Nephron progenitor cell (in vitro differentiated cells): Measurements from ENCODE around the gene COL4A2.

Experiments used
- DNase-seq: peaks from one replicate; pipeline ENCODE4 v3.0.0; 2021
- H3K27ac Mint-ChIP-seq: 2 replicates; pipeline ENCODE4 v1.8.0; 2021; ENCODE audit warnings: mild to moderate bottlenecking, moderate library complexity, mixed read lengths
- H3K27me3 Mint-ChIP-seq: 2 replicates; pipeline ENCODE4 v1.8.0; 2021; ENCODE audit warnings: mild to moderate bottlenecking, low read depth, mixed read lengths; ENCODE audit not compliant: poor library complexity
- H3K36me3 Mint-ChIP-seq: 2 replicates; pipeline ENCODE4 v1.8.0; 2021; ENCODE audit warnings: low read depth, mixed read lengths
- H3K4me1 Mint-ChIP-seq: 2 replicates; pipeline ENCODE4 v1.8.0; 2021; ENCODE audit warnings: mixed read lengths
- H3K4me3 Mint-ChIP-seq: 2 replicates; pipeline ENCODE4 v1.8.0; 2021; ENCODE audit warnings: mild to moderate bottlenecking, moderate library complexity, mixed read lengths
- H3K9me3 Mint-ChIP-seq: 2 replicates; pipeline ENCODE4 v1.8.0; 2021; ENCODE audit warnings: mild to moderate bottlenecking, moderate library complexity, mixed read lengths
- CTCF ChIP-seq: fragments of 200-600 bp; sonication (generic); IDR thresholded peaks from 2 replicates; pipeline ENCODE4 v1.5.0; 2021; ENCODE audit warnings: antibody characterized with exemption

The COL4A2 gene

DNA sequence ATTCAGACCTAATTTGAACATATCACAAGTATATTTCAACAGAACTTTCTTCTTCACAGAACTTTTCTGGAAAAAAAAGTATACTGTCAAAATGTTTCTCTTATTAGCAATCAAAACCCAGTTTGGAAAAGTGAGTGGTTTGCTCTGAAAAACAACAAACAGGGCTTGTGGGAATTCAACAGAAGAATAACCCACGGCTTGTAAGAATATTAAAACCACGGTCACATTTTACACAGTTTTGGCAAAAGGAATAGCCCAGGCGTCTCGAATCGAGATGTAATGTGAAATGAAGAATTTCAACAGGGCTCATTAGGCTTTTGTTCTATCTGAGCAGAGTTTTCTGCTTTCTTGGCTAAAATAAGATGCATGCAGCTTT lies 70.7 kb downstream of the COL4A2 start:
- DNase-seq: no peak

GRCh38 chr13:110379358-110379757 lies 72.3 kb downstream of the COL4A2 start:
- peaks cover 18% of the 10 kb centered on the region for H3K4me1 Mint-ChIP-seq
- TF ChIP-seq CTCF: no peak
- H3K9me3 Mint-ChIP-seq: peaks cover 11% of the 10 kb centered on the region
- DNase-seq: no peak
- H3K4me3 Mint-ChIP-seq: no peak overlapping the region
- H3K27me3 Mint-ChIP-seq: no peaks in the 10 kb centered on the region
- no peak overlapping the region for H3K27ac Mint-ChIP-seq
- H3K36me3 Mint-ChIP-seq: peaks cover 22% of the 10 kb centered on the region

More for the DNA sequence above, 70.7 kb downstream of the COL4A2 start:
- peaks cover 8% of the 10 kb centered on the region for H3K36me3 Mint-ChIP-seq
- no peaks in the 10 kb centered on the region for H3K27me3 Mint-ChIP-seq
- TF ChIP-seq CTCF: no peak
- no peak overlapping the region for H3K27ac Mint-ChIP-seq
- H3K4me1 Mint-ChIP-seq: peaks cover 26% of the 10 kb centered on the region
- H3K4me3 Mint-ChIP-seq: no peak overlapping the region
- no peaks in the 10 kb centered on the region for H3K9me3 Mint-ChIP-seq

DNA sequence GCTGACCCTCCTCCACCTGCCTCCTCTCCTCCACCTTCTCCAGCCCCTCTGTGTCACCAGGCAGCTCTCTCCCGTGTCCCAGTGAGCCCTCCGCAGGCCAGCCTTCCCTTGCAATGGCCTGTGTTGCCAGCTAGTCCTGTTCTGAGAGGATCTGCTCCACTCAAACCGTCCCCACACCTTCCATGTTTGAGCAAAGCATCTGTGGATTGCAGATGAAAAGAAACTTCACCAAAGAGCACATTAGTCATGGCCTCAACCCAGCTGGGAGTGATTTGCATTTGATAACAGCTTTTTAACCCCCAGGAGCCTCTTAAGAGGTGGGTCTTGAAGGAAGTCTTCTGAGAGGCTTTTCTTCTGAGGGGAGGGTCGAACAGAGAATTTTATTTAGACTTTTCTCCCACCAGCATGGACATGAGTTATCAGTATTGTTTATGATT lies 72.8 kb downstream of the COL4A2 start:
- H3K4me1 Mint-ChIP-seq: peaks cover 13% of the 10 kb centered on the region
- H3K4me3 Mint-ChIP-seq: no peak overlapping the region

DNA sequence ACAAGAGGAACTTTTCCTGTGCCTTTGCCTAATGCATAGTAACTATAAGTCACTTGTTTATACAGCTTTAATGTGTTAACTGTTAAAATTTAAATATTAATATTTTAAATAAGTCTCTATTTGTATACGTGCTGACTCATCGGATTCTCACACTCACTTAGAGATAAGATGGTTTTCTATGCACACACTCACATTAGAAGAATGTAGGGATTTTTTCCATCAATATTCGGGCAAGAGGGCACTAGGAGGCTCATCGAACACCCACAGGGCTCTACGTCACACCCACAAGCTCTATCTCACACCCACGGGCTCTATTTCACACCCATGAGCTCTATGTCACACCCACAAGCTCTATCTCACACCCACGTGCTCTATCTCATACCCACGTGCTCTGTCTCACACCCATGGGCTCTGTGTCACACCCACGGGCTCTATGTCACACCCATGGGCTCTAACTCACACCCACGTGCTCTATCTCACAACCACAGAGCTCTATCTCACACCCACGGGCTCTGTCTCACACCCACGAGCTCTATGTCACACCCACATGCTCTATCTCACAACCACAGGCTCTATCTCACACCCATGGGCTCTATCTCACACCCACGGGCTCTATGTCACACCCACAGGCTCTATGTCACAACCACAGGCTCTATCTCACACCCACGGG lies 73.4 kb downstream of the COL4A2 start:
- no peak for DNase-seq
- Mint-ChIP-seq H3K9me3 (peaks cover 20% of the 10 kb centered on the region), H3K27ac (peak overlapping the region; percentile 71), H3K4me3 (no peak overlapping the region), H3K36me3 (peaks cover 32% of the 10 kb centered on the region), H3K27me3 (no peaks in the 10 kb centered on the region), H3K4me1 (peaks cover 13% of the 10 kb centered on the region)
- no peak for TF ChIP-seq CTCF

More for the DNA sequence above, 72.8 kb downstream of the COL4A2 start:
- no peak for TF ChIP-seq CTCF
- Mint-ChIP-seq H3K9me3 (peaks cover 16% of the 10 kb centered on the region), H3K36me3 (peaks cover 28% of the 10 kb centered on the region), H3K27ac (peak overlapping the region; percentile 69), H3K27me3 (no peaks in the 10 kb centered on the region)
- DNase-seq: no peak

DNA sequence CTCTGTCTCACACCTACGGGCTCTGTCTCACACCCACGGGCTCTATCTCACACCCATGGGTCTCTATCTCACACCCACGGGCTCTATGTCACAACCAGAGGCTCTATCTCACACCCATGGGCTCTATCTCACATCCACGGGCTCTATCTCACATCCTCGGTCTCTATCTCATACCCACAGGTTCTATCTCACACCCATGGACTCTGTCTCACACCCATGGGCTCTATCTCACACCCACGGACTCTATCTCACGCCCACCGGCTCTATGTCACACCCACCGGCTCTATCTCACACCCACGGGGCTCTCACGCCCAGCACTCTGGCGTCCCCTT lies 73.9 kb downstream of the COL4A2 start:
- peaks cover 11% of the 10 kb centered on the region for H3K4me1 Mint-ChIP-seq
- H3K36me3 Mint-ChIP-seq: peaks cover 32% of the 10 kb centered on the region
- H3K27me3 Mint-ChIP-seq: no peaks in the 10 kb centered on the region
- no peak overlapping the region for H3K4me3 Mint-ChIP-seq
- no peak for DNase-seq
- peak overlapping the region; percentile 71 for H3K27ac Mint-ChIP-seq
- peaks cover 21% of the 10 kb centered on the region for H3K9me3 Mint-ChIP-seq
- no peak for TF ChIP-seq CTCF

DNA sequence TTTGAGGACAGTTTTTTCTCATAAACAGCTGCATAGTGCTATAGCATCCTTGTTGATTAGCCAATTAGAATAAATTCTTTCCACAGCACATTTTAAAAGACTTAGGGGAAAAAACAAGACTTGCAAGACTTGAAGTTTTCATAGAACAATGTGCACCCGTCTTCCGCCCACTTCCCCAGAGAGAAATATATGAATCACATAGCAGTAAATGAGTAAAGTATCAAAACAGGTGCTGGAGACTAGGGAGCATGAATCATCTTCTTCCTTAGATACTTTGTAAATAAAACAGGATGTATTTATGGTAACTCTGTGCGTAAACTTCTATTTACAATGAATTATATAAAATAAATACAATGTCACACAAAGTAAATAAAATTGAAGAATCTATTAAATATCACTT lies 75.1 kb downstream of the COL4A2 start:
- TF ChIP-seq CTCF: no peak
- peaks cover 40% of the 10 kb centered on the region for H3K36me3 Mint-ChIP-seq
- no peaks in the 10 kb centered on the region for H3K27me3 Mint-ChIP-seq
- peaks cover 27% of the 10 kb centered on the region for H3K9me3 Mint-ChIP-seq
- DNase-seq: no peak
- no peak overlapping the region for H3K27ac Mint-ChIP-seq
- H3K4me1 Mint-ChIP-seq: peaks cover 6% of the 10 kb centered on the region
- no peak overlapping the region for H3K4me3 Mint-ChIP-seq
